Colon (tissue), 2 donors: ENCODE measurements around the gene ACSS1.
"Not testable (repeated sequence)": the region's sequence is repeated elsewhere in the genome, so short reads cannot be mapped to it uniquely, and the experiment has no call there.

Source experiments
- FAIRE-seq: peaks from 2 replicates; lab custom pipeline; 2012; peaks lifted over from hg19 to GRCh38; lab: Jason Lieb, UNC
- donor health status: control.
- donor health status: control.

The ACSS1 gene

DNA sequence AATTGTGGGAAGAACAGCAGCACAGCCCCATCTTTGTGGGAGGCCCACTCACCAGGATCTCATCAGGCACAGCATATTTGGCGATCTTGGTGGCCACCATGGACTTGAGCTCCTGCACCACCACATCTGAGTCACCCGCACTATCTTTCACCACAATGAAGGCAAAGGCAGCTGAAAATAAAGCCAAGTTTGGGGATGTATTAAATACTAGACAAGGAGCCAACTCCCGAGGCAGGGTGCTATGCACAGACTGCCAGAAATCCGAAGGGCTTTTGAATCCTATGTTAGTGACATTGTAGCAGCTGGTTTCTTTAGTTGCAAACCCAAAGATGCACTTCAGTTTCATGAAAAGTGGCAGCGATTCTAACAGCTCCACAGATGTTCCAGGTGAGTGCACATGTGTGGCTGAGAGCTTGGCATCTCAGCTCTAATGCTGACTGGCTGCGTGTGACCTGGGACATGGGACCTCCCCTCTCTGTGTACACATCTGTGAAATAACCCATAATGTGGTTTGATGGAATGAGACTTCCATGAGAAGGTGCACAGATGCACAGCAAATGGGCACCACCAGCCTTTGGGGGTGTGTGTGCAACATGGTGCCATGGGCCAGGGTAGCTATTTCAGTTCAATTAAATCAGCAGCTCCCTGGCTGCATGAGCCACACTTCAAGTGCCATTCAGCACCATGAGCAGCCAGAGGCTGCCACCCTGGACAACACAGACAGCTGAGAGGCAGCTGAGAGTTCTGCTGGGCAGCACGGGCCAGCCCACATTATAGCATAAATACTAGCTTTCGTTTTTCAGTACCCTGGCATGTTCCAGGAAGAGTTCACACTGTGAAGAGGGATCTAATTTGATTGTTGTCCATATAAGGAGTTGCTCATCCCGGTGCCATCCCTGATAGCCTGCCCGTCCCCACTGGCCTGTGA, 48.5 kb downstream of the ACSS1 start:
- FAIRE-seq = no peak

DNA sequence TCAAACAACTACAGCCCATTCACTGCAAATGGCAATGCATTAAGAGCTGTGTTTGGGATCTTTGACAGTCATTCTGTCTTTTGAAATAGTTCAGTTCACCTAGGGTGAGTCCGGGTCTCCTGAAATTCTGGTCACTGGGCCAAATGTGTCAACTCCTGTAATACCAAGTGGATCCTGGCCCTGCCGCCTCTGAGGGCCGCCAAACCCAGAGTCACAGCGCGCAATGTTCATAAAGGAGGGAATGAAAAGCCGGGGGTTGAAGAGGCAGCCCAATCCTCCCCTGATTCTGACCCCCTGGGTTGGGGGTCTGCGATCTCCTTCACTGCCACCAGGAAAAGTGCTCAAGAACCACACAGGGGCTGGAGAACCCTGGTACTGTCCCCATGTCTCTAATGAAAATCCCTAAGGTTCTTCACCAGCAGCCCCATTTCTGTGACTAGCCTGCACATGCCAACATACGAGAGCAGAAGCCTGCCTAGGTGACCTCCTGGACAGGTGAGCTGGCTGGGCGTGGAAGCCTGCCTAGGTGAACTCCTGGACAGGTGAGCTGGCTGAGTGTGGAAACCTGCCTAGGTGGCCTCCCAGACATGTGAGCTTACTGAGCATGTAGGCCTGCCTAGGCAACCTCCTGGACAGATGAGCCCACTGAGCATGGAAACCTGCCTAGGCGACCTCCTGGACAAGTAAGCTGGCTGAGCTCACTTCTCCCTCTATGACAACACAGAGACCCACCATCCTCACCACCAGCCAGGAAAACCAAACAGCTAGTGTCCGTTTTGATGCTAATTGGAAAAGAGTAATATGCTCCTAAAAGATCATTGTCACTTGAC, 49.3 kb downstream of the ACSS1 start:
- FAIRE-seq = no peak

DNA sequence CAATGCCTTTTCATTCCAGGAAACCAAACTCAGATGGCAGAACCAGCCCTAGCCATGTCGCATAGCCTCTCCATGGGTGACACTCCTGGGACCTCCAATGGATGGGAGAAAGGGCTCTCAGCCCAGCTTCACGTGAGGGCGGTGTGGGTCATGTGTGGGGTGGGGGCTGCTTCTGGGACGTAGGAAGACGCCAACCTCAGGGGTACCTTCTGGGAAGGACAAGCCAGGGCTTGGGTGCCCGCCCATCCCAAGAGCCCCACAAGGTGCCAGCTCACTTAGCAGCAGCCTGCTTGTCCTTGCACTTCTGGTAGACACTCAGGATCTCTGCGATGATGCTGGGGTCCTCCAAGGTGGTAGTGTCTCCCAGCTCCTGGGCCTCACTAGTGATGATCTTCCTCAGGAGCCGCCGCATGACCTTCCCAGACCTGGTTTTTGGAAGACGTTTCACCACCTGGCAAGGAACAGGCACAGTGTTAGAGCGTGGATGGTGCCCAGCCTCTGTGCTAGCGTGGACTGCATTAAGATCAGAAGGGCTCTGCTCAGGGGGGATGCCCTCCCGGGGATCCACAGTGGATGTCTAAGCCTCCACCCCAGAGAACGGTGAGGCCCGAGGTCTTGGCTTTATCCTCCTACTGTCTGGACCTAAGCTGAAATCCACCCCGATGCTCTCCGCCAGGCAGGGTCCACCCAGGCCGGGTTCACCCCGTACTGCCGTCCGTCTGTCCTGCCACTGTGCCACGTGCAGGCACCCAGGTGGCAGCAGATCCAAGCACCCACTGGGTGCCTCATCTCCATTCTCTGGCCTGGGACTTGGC, 50.2 kb downstream of the ACSS1 start:
- no peak for FAIRE-seq

DNA sequence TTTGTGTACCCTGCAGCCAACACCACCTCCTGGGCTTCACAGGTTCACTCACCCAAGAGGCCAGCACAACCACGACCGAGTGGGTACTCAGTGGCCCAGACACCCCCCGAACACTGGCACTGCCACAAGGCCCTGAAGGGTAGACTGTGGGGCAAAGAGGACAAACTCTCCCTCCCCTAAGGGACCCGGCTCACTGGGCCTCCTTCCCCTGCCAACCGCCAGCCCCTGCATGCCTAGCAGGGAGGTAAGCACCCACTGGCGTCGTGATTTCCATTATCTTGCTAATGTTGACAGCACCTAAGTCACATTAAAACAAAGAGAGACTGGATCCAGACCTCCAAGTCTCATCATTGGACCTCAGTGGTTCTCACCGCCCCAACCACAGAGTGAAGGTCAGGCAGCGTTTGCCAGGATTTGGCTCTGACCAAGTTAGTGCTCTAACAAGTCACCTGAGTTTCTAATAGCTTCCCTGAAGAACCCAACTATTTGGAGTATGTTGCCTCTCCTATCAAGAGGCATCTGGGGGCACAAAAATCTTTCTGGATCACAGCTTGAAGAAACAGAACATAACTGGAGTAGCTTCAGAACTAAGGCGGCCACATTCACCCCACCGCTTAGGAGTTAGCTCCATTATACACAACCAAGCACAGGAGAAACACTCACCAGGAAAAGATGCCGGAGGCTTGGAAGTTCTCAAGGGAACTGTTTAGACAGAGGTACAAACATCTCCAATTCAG, 51.3 kb downstream of the ACSS1 start:
- FAIRE-seq = no peak

DNA sequence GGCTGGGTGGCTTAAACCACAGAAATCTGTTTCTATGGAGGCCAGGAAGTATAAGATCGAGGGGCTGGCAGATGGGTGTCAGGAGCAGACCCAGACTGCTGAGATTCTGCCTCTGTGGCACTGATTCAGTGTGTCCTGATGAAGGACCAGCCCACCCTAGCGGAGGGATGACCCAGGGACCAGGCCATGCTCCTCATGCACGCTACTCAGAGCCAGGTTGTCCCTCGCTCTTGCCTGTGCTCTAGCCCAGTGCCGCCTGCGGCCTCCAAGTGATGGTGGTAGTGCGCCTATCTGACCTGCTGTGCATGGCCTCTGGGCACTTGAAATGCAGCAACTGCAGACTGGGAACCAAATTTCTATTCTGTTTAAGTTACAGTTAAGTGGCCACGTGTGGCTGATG, 52.3 kb downstream of the ACSS1 start:
- FAIRE-seq = no peak

DNA sequence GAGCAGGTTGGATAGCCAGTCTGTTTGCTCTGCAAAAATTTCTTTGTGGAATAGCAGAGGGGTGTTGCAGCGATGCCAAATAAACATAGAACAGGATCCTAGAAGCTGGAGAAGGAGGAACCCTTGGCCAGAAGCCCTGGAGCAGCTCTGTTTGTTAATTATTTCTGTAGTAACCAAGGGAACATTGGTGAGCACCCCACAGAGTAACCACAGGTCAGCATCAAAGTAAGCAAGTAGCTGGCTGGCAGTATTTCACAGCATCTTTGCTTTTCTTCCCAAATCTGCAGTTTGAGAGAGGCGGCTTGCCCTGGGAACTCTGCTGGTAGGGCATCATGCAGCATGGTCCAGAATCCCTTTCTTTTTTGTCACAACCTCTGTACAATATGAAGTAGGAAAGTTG, 52.7 kb downstream of the ACSS1 start:
- FAIRE-seq = no peak

DNA sequence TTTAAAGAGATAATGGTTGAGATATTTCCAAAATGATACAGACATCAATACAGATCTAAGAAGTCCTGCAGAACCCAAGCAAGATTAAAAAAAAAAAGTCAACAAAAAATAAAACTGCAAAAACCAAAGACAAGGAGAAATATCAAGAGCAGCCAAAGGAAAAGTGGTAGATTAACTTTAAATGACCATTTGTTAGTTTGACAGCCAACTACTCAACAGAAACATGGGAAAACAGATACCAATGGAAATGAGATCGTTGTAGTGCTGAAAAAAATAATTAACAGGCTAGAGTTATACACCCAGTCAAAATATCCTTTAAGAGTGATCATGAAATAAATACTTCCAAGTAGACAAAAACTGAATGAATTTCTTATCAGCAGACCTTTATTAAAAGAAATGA, 54.9 kb downstream of the ACSS1 start:
- FAIRE-seq = peak; percentile 41

DNA sequence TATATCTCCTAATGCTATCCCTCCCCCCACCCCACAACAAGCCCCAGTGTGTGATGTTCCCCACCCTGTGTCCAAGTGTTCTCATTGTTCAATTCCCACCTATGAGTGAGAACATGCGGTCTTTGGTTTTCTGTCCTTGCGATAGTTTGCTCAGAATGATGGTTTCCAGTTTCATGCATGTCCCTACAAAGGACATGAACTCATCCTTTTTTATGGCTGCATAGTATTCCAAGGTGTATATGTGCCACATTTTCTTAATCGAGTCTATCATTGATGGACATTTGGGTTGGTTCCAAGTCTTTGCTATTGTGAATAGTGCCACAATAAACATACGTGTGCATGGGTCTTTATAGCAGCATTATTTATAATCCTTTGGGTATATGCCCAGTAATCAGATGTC, 56.6 kb downstream of the ACSS1 start:
- FAIRE-seq = not testable (repeated sequence)

DNA sequence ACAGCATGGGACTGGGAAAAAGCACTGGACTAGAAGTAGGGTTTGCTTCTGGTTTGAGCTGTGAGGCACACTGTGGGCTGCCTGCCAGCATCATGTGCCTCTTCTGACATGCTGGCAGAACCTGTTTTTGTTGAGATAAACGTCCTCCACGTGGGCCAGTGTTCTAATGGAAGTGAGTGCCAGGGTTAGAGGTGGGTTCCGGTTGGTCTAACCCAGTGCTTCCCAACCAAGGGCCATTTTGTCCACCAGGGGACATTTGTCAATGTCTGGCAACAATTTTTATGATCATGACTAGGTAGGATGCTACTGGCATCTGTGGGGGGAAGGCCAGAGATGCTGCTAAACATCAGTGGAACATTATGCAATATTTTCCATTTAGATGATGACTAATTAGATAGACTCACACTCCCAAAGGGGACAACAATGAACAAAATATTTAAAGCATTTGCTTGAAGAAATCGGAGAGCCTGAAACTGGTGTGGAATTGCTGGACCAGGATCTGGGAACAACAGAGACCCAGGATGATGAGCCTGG, 57.6 kb downstream of the ACSS1 start:
- FAIRE-seq = no peak

DNA sequence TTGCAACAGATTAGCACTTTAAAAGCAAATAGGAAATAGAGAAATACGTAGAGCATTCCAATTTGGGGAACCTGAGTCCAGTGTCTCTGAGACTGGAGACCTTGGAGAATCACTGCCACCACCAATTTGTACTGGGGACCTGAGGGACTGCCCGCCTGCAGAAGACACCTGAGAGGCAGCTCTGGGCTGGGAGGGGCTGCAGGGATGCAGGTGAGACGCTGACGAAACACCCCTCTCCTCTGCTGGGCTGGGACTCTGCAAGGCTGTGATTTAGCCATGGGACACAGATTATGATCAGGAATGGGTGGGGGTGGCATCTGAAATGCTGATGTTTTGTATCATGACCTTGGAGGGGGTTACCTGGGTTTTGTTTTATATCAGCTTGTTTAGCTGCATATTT, 58.4 kb downstream of the ACSS1 start:
- no peak for FAIRE-seq

DNA sequence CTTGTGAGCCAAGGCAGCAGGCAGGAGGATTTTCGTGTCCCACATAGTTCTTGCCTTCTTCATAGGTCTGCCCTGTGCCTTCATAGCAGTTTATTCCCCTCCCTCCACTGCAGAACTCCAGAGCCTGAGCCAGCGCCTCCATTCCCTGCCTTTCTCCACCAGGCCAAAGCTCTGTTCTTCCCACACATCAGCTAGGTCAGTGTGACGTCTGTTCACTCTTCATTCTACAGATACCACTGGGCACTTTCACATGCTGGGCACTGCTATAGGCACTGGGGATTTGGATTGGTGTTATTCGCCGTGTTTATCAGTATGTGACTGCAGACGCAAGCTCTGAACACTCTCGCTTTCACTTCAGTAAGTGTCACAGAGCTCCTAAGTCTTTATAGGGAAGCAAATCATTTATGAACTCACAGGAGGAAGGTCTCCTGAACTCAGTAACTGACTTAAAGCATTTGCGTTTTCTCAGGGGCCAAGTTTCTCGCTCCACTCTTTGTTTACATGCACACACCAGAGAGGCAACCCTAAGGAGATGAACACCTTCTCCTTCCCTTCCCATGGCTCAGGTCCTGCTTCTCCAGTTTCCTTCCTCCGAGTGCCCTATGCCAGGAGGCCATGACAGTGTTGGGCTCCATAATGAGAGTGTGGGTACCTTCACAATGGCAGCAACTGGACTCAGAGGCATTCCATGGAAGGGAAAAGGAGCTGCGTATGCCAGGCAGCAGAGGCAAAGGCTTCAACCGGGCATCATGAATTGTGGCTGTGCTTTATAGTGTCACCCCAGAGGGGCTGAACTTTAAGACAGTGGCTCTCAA, 59.1 kb downstream of the ACSS1 start:
- FAIRE-seq = no peak

DNA sequence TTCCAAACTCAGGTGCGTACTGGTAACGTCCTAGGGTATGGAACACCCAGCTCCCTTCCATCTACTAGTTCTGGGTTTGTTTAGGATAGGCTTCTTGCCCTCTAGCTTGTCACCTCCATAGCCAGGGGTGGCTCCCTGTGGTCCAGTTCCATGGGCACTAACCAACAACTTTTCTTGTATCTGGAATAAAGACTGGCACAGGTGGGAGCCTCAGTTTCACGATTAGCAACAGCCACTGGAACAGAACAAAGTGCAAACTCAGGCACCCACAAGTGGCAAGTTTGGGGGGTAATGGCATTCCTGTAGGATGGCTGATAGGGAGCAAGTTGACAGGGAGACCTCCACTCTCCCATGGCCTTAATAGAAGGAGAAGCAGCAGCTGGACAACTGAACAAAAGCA, 59.8 kb downstream of the ACSS1 start:
- FAIRE-seq = no peak

DNA sequence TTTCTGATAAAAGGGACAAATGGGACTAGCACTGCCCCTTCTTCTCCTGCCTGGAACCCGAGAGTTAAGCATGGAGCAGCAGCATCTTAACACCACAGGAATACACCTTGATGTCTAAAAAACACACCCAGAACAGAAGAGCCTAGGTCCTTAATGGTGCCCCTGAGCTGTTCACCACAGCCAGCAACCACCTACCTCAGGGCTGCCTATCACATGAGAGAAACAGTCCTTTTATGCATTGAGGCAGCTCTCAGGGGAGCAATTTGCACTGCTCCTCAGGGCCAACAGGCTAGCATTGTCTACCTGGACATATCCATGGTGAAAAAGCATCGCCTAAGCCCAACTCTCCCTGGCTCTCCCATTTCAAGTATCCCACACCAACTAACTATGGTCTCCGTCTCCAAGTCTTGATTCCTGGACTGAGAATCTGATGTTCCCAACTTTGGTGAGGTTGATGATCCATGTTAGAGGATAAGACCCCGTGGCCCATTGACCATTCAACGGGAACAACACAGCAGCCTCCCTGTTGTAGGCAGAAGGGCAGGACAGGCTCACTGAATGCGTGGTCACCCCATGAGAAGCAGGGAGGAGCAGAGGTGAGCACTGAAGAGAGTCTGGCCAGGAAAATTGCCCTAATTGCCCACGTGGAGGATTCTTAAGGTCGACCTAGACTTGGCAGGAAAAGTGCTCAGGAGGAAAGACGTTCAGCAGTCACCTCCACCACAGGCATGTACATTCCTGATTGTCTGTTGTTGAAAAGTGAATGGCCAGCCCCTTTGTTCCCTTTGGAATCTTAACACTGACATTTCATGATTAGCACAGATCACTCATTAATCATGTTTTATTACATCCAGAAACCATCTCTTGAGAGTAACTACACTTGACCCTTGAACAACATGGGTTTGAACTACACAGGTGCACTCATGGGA, 61.2 kb downstream of the ACSS1 start:
- no peak for FAIRE-seq

DNA sequence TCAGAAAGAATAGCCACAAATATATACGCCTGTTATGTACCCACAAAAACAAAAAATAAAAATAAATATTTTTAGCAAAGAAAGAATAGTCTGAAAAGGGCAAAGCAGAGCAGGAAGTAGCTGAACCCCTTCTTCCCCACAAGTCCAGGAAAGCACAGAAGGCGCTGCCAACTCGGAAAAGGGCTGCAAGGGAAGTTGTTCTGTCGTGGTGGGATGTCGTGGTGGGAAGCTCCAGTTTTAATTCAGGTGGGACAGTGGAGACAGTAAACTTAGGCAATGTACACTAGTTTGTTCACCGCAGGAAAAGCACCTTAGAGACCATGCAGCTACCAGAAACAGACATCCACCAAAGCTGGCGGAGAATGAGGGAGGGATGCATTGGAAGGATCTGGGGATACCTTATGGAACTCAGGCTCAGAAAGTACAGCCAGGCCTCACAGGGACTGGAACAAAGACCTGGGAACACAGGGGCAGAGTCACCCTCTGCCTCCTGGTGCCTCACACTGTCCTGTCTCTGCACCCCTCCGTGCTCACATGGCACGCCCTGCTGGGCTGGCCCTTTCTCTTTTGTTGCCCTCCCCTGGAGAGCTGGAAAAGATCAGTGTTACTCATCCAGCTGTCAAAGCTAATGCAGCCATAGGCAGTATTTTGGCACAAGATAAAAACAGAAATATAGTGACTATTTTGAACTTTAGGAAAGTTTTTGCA, 62.0 kb downstream of the ACSS1 start:
- FAIRE-seq = no peak

DNA sequence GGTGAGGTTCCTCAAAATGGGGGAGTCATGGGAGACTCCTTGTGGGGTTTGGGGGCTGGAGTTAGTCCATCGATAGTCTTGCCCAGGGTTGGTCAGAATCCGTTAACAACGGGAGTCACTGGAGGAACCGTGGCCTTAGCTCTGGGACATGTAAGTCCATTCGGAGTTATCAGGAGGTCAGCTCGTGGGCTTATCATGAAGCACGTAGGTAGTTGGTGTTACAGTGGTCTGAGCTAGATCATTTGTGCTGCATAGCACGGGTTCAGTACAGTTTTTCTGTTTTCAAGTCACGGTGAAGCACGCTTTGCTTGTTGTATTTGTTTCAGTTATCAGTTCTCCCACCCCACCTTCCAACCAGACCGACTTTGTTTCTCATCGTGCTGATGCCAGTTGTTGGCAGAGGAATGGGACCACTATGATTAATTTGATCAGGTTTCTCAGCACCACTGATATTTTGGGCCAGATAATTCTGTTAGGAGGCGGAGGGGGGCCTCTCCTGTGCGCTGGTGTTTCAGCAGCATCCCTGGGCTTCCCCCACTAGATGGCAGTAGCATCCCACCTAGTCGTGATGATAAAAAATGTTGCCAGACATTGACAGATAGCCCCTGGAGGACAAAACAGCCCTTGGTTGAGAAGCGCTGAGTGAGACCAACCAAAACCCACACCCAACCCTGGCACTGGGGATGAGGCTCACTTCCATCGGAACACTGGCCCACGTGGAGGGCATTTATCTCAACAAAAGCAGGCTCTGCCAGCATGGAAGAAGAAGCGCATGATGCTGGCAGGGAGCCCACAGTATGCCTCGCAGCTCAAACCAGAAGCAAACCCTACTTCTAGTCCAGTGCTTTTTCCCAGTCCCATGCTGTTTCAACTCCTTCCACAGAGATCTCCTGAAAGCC, 63.2 kb downstream of the ACSS1 start:
- no peak for FAIRE-seq

DNA sequence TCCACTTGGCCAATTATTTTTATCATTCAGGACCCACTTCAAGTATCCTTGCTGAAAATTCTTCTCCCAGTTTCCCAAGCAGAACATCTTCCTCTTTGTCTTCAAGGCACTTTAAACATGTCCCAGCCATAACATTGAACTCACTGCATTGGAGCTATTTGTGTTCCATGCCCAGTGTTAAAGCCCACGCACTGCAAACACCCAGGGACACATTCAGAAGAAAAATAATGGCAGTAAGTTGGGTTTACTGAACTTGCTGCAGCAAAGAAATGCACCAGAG, 63.8 kb downstream of the ACSS1 start:
- FAIRE-seq = no peak

DNA sequence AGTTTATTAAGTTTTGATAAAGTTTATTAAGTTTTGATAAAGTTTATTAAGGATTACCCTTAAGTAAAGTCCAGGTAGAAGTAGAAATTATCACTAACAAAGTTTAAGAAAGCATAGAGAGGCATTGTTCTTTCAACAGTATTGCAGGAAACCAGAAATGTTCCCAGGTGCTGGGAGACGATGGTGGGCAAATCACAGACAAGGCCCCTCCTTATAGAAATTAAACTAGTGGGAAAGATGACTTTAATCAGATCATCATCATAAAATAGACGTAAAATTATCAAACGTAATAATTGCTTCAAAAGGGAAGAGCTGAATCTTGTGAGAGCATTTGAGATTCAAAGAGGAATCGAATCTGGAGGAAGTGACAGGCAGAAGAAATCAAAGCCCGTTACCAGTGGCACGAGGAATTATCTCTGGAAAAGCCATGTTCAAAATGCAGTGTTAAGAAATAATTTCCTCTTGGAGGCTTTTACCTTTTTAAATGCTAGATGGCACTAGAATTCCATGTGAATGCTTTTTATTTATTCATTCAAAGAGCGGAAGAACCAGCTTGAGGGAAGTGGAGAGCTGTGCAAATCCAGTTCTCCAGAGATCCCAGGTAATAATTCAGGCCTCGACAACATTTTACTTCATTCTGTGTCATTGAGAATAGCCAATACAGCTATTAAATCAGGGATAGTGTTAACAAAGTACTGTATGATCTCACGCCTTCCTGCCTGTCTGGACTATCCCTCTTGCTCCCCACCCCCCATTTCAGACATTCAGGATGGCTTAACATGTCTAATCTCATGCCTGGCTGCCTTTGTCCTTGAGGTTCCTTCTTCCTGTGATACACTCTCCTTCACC, 64.4 kb downstream of the ACSS1 start:
- no peak for FAIRE-seq
